Heart left ventricle (tissue), 13 donors: ENCODE results near the gene AURKAIP1.

Source experiments
- CTCF ChIP-seq, 12 donors: fragments of 200-600 bp; sonication (generic) in 4 of 12; IDR thresholded peaks; one replicate each; pipeline versions ENCODE4 v1.5.0 to v1.8.0; 2018 to 2022; ENCODE audit warnings: antibody characterized with exemption in 12 of 12, mild to moderate bottlenecking in 5 of 12
- POLR2A ChIP-seq, 2 donors: fragments of 450-650 bp; IDR thresholded peaks; one replicate each; pipeline ENCODE4 v1.6.1; 2017; ENCODE audit warnings: antibody characterized with exemption in 2 of 2, mild to moderate bottlenecking in 2 of 2, moderate library complexity in 2 of 2
- donor health status: ischemic (EF 13 %, LVEDD 7.1; RV severe dilation, severe dysfunction).
- donor health status: DM: no; HTN: yes; CAD: no.
- donor health status: DM: no; HTN: no; CAD: no.
- donor health status: ischemic (EF 25% LVEDD 6.9; RV normal size, moderate dysfunction).
- donor health status: ischemic (EF 25% LVEDD 5.7; RV mildly dilated, moderate dysfunction).
- donor health status: ischemic (EF 35%, LVEDD 5.7; RV mildly dilated, moderate dysfunction).
- donor health status: nonischemic (EF 11% LVEDD 7.7; RV severe dilation, severe dysfunction).
- donor health status: DM: yes; HTN: yes; CAD: no.
- donor health status: PGD.
- donor health status: ischemic (EF 29% LVEDD 5.4; RV normal size, mild dysfunction).
- donor health status: nonischemic (EF 23%, LVEDD 6.1; RV moderate dilation, normal function).

GRCh38 chr1:1380860-1381259 is 5.9 kb upstream of the AURKAIP1 start:
- no peak for TF ChIP-seq POLR2A (IDR thresholded peaks at IDR 0.05)
- no peak for TF ChIP-seq CTCF (IDR thresholded peaks at IDR 0.05)
